Dedifferentiated amniotic fluid mesenchymal stem cell (primary cell): ENCODE data around the gene CCN5.

Source experiments
- DNase-seq: peaks from one replicate; pipeline ENCODE4 v3.0.0-alpha.2; 2016; ENCODE audit errors: extremely low spot score

The CCN5 gene

GRCh38 chr20:44737116-44737515 lies 21.9 kb downstream of the CCN5 start:
- DNase-seq: no peak

DNA sequence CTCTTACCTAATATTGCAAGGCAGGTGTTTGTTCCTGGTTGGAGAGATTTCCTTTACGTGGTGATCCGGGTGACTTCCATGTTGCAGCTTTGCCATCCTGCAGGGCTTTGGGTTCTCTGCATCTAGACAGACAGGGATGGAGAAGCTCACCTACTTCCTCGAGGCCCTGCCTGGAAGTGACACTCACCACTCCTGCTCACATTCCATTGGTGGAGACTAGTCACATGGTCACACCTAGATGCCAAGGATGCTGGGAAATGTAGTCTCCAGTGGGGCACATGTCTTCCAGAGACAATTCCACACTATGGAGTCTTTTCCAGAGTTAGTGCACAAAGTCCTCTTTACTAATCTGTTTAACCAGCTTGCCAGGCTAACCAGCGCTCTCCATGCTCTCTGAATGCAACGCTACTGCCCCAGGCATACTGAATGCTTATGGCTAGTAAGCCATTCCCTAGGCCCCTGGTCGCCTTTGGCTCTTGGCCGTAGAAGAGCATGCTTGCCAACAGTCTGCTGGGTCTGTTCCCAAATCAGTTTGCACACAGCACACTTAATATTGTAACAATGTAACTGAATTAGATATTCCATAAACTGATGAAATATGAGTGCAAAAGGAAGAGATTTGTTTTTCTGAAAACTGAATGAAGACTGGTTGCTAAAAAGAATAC lies 23.8 kb downstream of the CCN5 start:
- peak; percentile 60 for DNase-seq

GRCh38 chr20:44739942-44740341 lies 24.8 kb downstream of the CCN5 start:
- DNase-seq: no peak

DNA sequence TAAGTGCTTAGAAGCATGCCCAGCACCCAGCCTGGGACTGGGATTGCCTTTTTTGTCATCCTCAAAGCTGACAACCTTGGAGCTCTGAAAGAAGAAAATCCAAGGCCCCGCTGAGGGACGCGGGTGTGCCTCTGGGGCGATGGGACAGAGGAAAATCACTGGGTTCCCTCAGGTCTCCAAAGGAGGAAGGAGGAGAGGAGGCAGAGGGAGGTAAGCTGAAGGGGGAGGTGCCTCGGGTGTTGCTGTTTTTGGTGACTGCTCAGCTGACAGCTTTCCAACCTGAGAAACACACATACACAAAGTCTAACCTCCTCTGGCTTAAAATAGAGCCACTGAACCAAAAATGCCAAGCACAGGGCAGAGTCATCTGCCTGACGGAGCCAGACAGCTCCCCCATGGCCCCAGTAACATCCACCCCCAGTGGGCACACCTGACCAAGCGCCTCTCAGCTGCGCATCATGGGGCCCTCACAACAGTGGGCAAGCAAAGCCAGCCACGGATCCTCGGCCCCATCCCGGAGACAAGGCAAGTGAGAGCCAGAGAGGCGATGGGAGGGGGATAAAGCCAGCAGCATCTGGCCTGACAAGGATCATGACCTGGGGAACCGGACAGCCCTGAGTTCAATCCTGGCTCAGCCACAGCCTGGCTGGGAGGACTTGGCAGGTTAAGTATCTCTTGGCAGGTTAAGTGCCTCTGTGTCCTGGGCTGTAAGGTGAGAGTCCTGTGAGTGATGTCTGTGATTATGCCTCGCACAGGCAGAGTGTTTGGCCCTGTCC lies 27.3 kb downstream of the CCN5 start:
- no peak for DNase-seq

- no peak for DNase-seq
Observed at GRCh38 chr20:44743080-44743701, 28.0 kb downstream of the CCN5 start.

- DNase-seq: no peak
Observed at GRCh38 chr20:44743916-44744655, 28.9 kb downstream of the CCN5 start.

GRCh38 chr20:44745122-44745597 lies 30.0 kb downstream of the CCN5 start:
- no peak for DNase-seq

DNA sequence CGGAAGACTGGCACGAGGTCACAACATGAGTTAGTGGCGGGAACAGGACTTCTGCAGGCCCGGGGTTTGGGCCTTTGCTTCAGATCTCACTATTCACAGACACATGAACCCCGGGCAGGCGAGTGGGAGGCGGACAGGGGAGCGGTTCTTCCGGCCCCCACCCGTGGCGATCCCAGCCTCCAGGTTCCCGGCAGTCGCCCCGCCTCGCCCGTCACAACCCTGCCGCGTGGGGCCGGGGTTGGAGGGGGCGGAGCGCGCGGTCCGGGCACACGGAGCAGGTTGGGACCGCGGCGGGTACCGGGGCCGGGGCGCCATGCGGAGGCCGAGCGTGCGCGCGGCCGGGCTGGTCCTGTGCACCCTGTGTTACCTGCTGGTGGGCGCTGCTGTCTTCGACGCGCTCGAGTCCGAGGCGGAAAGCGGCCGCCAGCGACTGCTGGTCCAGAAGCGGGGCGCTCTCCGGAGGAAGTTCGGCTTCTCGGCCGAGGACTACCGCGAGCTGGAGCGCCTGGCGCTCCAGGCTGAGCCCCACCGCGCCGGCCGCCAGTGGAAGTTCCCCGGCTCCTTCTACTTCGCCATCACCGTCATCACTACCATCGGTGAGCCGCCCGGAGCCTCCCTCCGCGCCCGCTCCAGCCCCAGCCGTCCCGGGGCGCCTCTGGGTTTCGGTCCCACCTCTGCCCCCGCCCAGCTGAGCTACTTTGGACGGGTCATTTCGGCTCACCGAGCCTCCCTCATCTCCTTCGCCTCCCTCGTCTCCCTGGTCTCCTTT lies 30.6 kb downstream of the CCN5 start, which contains the start of gene KCNK15:
KCNK15 (plus strand) TSS at position 268 of the 769 bp plus-strand sequence; CDS start at position 314, 46 bp downstream.
- no peak for DNase-seq

DNA sequence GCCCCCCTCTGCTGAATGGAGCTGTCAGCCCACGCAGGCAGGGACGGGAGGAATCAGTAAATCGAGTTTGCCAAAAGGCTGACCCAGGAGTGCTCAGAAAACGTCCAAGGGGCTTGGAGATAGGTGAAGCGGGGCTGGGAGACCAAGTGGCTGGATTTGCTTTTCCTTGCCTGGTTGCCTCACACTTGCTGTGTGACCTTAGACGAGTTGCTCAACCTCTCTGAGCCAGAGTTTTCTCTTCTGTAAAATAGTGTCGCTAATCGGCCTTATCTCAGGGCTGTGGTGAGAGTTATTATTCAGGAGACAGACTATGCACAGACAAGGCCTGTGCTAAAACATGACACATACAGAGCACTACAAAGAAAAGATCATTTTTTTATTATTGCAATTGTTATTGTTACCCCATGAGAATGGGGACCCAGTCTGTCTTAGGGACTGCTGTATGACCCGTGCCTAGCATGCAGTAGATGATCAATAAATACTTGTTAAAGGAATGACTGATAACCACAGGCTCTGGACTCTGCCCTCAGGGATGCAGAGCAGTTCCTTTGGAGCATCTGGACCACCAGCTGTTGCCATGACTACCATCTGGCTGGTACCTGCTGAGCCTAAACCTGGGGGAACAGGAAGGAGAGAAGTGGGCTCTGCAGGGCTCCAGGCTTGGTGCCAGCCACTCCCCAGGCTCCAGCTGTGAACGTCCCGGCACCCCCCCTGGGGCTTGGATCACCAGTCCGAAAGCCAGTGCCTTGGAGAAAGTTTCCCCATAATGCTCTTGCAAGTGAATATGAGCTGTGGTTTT lies 31.4 kb downstream of the CCN5 start:
- DNase-seq: no peak

DNA sequence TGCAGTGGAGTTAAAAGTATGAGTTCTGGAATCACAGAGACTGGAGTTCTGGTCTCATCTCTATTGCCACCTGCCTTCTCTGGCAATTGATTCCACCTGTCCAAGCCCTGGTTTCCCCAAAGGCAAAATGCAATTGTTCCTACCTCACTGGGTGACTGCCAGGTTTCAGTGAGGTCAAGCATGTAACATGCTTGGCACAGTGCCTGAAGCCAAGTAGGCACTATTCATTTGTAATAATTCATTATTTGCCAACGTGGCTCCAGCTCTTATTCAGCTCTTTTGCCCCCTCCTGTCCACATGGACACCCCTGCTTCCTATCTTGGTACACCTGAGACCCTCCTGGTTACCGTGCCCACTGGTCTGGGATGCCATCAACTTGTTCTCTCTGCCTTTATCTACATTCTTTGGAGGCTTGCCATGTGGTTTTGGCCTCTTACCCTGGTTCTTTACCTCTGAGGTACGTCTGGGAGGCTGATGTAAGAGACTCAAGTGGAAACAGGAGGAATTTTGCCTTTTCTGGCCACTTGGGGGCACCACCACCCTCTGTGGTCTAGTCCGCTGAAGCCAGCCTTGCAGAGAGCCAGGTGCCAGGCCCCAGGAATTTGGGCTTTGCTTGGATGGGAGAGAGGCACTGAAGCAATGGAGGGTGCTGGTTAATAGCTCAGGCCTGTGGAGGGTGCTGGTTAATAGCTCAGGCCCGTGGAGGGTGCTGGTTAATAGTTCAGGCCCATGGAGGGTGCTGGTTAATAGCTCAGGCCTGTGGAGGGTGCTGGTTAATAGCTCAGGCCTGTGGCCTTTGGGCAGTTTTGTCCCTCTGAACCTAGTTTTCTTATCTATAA lies 32.2 kb downstream of the CCN5 start:
- DNase-seq: peak; percentile 80

- no peak for DNase-seq
Observed at GRCh38 chr20:44748005-44748370, 32.8 kb downstream of the CCN5 start.

DNA sequence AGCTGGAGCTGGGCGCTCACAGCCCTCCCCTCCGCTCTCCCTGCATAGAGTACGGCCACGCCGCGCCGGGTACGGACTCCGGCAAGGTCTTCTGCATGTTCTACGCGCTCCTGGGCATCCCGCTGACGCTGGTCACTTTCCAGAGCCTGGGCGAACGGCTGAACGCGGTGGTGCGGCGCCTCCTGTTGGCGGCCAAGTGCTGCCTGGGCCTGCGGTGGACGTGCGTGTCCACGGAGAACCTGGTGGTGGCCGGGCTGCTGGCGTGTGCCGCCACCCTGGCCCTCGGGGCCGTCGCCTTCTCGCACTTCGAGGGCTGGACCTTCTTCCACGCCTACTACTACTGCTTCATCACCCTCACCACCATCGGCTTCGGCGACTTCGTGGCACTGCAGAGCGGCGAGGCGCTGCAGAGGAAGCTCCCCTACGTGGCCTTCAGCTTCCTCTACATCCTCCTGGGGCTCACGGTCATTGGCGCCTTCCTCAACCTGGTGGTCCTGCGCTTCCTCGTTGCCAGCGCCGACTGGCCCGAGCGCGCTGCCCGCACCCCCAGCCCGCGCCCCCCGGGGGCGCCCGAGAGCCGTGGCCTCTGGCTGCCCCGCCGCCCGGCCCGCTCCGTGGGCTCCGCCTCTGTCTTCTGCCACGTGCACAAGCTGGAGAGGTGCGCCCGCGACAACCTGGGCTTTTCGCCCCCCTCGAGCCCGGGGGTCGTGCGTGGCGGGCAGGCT lies 35.1 kb downstream of the CCN5 start:
- DNase-seq: no peak

DNA sequence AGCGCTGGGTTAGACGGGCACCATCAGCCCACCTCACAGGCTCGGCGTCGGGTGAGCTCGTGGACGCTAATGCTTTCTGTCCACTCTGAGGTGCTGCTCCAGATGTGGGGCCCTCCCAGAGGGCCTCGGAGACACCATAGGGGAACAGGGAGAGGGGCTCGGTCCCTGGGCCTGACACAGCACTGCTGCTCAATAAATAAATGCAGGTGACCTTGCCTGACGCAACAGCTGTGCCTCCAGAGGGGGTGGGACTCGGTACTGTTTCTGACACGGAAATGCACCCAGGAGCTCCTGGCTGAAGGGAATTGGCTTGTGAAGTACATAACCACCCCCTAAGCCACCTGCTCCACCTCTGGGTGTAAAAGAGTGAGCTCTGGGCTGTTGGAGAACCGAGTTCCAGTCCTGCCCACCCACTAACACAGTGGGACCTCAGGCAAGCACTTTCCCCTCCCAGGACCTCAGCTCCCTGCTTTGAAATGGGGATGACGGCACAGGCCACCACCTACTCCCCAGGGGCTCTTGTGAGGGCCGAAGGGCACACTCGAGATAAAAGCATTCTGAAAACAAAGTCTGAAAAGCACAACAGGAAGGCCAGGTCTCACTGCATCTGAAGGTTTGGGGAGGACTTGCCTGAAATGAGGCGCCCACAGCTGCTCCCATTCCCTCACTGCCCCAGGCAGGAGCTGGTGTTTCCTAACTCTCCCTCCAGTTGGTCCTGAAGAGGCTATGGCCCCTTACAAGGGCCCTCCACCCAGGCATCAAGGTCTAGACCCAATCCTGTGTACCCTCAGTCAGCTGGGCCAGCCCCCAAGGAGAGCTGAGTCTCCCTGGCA lies 37.1 kb downstream of the CCN5 start:
- no peak for DNase-seq

- DNase-seq: no peak
Observed at GRCh38 chr20:44754554-44754953, 39.4 kb downstream of the CCN5 start.

- DNase-seq: no peak
Observed at GRCh38 chr20:44756011-44756688, 41.0 kb downstream of the CCN5 start.

DNA sequence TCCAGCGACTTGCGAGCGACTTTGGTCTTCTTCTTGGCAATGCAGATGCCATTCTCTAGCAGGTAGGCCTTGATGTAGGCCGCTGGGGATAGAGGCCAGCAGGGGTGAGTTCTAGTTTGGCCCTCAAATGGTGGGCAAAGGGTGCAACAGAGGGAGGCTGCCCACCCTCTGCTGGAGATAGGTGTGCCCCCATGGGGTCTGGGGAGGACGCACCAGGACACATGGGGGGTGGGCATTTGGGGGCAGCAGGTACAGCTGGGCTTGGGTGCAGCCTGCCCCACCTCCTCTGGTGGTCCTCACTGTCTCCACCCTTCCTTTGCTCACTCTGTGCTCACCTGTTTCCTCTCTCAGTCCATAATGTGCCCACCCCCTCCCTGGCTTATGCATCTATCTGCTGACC lies 41.8 kb downstream of the CCN5 start:
- no peak for DNase-seq
